NCI-H146 treated with DMSO at 0.1 percent for 48 hours (cell line): ENCODE measurements around the gene BICD1.

Experiments used
- DNase-seq: peaks from one replicate; lab custom pipeline; 2025; ENCODE audit not compliant: unreplicated experiment; lab: John Stamatoyannopoulos, UW

Gene BICD1

GRCh38 chr12:32240831-32241230 is 134.2 kb downstream of the BICD1 start:
- DNase-seq = no peak

DNA sequence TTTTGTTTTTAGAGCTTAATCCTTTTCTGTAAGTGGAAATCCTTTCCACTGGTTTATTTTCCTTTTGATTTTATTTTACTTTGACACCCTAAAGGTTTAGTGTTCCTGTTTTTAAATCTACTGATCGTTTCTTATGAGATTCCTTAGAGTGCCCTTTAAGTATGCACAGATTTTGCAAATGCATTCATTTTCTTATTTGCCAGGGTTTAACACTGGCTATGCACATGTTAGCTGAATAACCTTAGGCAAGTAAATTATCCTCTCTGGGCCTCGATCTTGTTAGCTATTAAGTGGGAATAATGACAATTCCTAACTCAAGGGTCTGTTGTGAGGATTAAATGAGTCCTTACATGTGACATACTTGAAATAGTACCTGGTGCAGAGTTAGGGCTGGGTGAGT is 136.0 kb downstream of the BICD1 start:
- no peak for DNase-seq

- DNase-seq = no peak
Observed at GRCh38 chr12:32248441-32249140, 141.9 kb downstream of the BICD1 start.

DNA sequence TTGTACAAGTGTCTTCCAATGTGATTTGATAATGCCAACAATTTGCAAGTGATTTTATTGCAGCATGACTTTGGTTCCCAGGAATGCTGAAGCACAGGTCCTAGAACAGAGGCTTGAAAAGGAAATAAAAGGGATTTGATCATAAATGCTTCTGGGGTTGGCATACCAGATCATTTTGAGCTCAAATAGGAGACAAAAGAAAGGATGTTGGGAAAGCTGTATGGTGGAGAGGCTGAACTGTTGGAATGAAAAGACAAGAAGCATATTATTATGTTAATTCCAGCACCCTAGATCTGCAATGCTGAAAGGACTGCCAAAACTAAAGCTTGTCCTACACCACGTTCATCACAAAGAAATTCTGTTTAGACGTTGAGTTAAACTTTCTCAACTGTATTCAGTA is 143.1 kb downstream of the BICD1 start:
- DNase-seq = no peak

DNA sequence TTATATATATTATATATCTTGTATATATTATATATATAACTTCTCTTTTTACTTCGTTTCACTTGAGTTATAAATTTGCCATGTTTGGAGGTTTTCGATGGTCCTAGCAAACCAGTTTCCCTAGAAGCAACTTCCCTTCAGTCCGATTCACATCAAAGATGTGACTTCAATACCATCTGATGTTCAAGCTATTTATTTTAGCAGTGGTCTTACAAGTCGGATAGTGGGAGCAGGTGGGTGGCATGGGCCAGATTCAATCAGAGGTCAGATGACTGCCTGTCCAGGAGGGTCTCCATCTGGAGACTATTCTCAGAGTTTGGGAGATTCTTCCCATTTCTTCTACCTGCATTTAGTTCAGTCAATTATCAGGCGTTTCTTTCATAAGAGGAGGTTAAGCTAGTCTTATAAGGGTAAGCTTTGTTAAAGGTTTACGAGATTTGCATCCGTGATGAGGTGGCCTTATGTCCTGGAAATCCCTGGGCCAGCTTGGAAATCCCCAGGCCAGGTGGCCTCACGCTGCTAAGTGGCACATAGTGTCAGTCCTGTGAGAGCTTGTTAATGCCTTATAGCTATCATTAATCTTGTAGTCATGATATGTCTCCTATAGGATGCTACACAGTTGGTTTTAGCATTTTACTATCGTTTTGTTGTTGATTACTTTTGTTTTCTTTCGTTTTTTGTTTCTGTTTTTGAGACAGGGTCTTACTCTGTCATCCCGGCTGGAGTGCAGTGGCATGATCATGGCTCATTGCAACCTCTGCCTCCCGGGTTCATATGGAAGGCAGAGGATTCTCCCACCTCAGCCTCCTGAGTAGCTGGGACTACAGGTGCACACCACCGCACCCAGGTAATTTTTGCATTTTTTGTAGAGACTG is 145.8 kb downstream of the BICD1 start:
- no peak for DNase-seq

DNA sequence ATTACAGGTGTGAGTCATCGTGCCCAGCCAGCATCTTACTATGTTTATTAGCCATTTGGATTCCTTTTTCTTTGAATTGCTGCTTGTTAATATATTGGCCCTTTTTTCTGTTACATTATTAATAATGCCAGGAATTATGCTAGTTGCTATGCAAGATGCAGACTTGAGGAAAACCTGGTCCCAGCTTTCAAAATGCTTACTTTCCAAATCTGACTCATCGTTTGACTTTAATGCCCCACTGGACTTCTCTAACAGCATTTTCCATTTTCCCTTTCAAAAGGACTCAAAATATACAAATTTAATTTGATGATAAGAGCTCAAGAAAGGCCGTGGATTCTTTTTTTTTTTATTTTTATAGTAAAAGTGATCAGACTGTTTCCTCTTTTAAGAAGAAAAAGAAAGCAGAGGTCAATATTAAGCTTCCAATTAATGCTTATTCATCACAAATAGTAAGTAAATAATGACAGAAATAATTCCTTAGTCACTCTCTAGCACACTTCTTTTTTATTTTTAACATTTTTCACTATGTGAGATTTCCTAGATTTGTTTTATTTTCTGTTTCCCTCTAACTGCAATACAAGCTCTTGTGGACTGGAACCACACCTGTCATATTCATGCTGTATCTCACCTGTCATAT is 146.6 kb downstream of the BICD1 start:
- DNase-seq = no peak

DNA sequence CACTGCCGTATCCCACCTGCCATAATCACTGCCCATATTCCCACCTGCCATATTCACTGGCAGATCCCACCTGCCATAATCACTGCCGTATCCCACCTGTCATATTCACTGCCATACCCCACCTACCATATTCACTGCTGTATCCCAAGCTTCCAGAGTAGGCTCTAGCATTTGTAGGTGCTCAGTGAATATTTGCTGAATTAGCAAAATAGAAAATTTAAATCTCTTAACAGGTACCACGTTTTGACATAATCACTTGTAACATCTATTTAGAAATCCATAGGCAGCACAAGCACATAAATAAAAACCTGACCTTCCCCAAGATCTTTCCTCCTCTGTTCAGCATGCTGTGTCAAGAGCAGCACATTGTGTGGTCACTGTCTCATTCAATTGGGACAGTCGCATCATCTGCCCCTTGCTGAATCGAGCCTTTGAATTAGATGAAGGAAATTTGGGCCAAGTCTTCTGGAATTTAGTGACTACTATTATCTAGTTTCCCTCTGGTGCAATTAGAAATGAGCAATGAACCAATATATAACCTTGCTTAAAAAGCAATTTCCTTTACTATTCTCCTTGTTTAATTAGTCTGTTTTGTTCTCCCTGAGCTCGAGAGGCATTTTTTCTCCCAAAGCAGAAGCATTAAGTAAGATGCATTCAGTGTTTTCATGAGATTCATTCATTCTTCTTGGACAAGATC is 147.8 kb downstream of the BICD1 start:
- no peak for DNase-seq

- DNase-seq = no peak
Observed at GRCh38 chr12:32255588-32255987, 148.9 kb downstream of the BICD1 start.

- DNase-seq = no peak
Observed at GRCh38 chr12:32257695-32258496, 151.2 kb downstream of the BICD1 start.

- DNase-seq = no peak
Observed at GRCh38 chr12:32260696-32261095, 154.0 kb downstream of the BICD1 start.

- no peak for DNase-seq
Observed at GRCh38 chr12:32261638-32262037, 155.0 kb downstream of the BICD1 start.

- no peak for DNase-seq
Observed at GRCh38 chr12:32264961-32265360, 158.3 kb downstream of the BICD1 start.

GRCh38 chr12:32265456-32265855 is 158.8 kb downstream of the BICD1 start:
- no peak for DNase-seq

- no peak for DNase-seq
Observed at GRCh38 chr12:32265951-32266350, 159.3 kb downstream of the BICD1 start.

DNA sequence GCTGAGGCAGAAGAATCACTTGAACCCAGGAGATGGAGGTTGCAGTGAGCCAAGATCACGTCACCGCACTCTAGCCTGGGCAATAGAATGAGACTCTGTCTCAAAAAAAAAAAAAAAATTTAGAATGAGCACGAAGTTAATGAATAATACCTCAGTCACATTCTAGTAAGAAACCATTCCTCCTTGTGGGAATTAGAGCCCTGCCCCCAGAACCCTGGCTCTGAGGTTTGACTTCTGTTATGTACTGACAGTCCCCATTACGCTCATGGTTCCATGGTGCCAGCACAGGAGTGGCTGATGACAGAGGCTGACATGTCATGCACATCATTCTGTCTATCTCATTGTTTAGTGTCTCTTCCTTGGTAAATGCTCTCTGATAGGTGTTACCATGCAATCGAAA is 160.1 kb downstream of the BICD1 start:
- no peak for DNase-seq

DNA sequence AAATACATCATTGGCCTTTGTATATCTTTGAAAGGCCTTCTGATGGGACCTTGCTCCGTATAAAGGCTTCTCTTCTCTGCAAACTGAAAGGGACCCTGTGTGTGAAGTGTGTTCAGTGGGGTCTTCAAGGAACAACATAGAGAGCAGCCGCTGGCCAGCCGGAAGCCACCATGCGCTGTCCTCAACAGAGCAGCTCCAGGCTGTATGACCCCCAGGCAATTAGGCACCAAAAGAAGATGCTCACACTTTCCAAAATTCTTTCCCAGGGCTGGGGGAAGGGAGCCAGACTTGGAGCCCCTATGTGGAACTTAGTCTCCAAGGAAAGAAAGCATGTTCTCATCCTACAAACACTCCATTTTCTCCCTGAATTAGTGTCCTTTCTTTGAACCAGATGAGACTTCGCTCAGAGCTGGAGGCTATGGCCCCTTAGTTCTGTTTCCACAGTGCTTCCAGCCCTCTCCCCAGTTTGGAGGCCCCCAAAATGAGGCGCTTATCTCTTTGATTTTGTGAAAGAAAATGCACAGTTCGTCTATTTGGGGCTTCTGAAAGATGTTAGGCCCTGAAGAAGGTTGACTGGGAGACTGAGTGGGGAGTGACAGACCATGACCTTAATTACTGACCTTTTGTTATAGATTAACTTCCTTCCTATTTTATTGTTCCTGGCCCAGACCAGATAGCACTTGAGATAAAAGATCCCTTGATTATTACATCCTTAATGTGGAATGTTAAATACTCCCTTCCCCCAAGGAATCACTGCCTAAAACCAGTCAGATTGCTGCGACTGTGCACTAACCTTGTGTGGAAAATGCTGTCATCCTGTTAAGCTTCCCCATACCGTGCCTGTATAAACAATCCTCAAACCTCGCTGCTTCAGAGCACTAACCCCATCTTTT is 164.4 kb downstream of the BICD1 start:
- no peak for DNase-seq

GRCh38 chr12:32272465-32272864 is 165.8 kb downstream of the BICD1 start:
- DNase-seq = no peak

GRCh38 chr12:32273063-32273522 is 166.4 kb downstream of the BICD1 start:
- DNase-seq = no peak

DNA sequence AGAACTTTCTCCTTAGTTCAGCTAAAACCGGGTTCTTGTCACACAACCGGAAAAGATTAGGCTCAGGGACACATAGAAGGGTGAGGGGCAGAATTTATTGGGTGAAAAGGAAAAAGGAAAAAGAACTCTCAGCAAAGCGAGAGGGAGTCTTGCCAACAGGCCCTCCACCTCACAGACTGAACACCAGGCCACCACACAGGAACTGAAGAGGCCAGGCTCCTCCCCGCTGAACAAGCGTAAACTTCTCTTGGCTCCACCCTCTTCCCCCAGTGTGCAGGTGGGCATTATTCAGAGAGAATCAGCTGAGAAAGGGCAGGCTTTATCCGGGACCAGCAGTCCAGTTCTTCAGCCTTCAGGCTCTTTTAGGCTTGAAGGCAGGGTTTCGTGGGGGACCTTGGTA is 167.1 kb downstream of the BICD1 start:
- DNase-seq = no peak
